Choroid plexus epithelial cell (primary cell): ENCODE measurements around the gene PARD6A.

Experiments
- DNase-seq: peaks from one replicate; pipeline ENCODE4 v3.0.0-alpha.2; 2010; ENCODE audit warnings: low read depth
- H3K4me3 ChIP-seq: 2 replicates; pipeline ENCODE4 v1.5.1; 2011; ENCODE audit warnings: low read depth, mild to moderate bottlenecking, control low read depth, low read length, moderate library complexity
- TF ChIP-seq, protein P1 (sequence below): conservative IDR thresholded peaks from 2 replicates; pipeline ENCODE4 v1.5.1; 2011; ENCODE audit warnings: low read depth, mild to moderate bottlenecking, control low read depth, inconsistent platforms, low read length, moderate library complexity

Gene PARD6A

GRCh38 chr16:67660564-67661028, at the start of gene PARD6A:
PARD6A (plus strand) TSS chr16:67660960; CDS start chr16:67661039, 79 bp downstream.
- DNase-seq = peak; percentile 97
- peak within 1 kb of the TSS; percentile 86 for H3K4me3 ChIP-seq
- TF ChIP-seq, protein P1, sequence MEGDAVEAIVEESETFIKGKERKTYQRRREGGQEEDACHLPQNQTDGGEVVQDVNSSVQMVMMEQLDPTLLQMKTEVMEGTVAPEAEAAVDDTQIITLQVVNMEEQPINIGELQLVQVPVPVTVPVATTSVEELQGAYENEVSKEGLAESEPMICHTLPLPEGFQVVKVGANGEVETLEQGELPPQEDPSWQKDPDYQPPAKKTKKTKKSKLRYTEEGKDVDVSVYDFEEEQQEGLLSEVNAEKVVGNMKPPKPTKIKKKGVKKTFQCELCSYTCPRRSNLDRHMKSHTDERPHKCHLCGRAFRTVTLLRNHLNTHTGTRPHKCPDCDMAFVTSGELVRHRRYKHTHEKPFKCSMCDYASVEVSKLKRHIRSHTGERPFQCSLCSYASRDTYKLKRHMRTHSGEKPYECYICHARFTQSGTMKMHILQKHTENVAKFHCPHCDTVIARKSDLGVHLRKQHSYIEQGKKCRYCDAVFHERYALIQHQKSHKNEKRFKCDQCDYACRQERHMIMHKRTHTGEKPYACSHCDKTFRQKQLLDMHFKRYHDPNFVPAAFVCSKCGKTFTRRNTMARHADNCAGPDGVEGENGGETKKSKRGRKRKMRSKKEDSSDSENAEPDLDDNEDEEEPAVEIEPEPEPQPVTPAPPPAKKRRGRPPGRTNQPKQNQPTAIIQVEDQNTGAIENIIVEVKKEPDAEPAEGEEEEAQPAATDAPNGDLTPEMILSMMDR = no peak

DNA sequence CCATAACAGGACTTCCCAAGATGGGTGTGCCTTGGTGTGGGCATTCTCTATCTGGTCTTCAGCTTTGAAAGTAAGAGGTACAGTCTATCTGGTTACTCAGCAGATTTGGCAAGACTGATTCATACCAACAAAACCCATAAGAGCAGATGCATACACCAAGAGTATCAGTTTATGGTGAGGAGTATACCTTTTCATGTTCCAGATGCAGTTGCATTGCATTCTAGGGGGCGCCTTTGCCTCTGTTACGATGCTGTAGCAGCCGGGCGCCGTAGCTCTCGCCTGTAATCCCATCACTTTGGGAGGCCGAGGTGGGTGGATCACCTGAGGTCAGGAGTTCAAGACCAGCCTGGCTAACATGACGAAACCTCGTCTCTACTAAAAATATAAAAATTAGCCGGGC, 47.0 kb upstream of the PARD6A start:
- TF ChIP-seq, protein P1 = peak; percentile 29
- no peak for DNase-seq
- no peak overlapping the region for H3K4me3 ChIP-seq

DNA sequence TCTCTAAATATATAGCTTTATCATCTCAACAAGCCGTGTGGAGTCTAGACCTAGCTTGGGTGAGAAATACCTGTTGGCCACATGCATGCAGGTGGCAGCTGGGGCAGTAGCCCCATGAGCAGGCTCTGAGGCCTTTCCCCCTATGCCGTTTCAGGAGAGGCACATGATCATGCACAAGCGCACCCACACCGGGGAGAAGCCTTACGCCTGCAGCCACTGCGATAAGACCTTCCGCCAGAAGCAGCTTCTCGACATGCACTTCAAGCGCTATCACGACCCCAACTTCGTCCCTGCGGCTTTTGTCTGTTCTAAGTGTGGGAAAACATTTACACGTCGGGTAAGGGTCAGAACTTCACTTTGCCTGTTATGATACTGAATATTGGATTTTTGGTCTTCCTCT, 32.5 kb upstream of the PARD6A start:
- H3K4me3 ChIP-seq = no peak overlapping the region
- TF ChIP-seq, protein P1 = no peak
- no peak for DNase-seq

- peak; percentile 90 for DNase-seq
- TF ChIP-seq, protein P1 = peak; percentile 41
- H3K4me3 ChIP-seq = no peak overlapping the region
Measured at GRCh38 chr16:67632415-67633172, 28.2 kb upstream of the PARD6A start.

DNA sequence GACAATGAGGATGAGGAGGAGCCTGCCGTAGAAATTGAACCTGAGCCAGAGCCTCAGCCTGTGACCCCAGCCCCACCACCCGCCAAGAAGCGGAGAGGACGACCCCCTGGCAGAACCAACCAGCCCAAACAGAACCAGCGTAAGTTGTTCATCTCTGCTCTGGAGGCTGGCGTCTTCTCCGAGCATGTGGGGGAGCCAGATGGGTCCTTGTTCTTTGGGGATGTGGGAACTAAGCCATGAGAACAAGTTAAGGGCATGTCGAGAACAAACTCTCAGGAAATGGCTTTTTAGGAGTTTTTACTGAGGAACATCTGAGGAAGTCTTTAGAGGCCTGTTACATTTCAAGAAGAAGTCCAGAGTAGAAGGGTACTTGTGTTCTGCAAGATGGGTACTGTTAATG, 24.0 kb upstream of the PARD6A start:
- DNase-seq = no peak
- no peak overlapping the region for H3K4me3 ChIP-seq
- TF ChIP-seq, protein P1 = no peak

- TF ChIP-seq, protein P1 = no peak
- no peak overlapping the region for H3K4me3 ChIP-seq
- no peak for DNase-seq
Measured at GRCh38 chr16:67637625-67638024, 23.1 kb upstream of the PARD6A start.
